GM18907 (cell line): Measurements from ENCODE around the gene BRD8.

Experiments
- ATAC-seq: cut with Tn5 transposase; IDR thresholded peaks from one replicate; pipeline ENCODE4 v1.9.1; 2021; ENCODE audit warnings: mild to moderate bottlenecking, moderate library complexity; ENCODE audit not compliant: unreplicated experiment

Gene BRD8

DNA sequence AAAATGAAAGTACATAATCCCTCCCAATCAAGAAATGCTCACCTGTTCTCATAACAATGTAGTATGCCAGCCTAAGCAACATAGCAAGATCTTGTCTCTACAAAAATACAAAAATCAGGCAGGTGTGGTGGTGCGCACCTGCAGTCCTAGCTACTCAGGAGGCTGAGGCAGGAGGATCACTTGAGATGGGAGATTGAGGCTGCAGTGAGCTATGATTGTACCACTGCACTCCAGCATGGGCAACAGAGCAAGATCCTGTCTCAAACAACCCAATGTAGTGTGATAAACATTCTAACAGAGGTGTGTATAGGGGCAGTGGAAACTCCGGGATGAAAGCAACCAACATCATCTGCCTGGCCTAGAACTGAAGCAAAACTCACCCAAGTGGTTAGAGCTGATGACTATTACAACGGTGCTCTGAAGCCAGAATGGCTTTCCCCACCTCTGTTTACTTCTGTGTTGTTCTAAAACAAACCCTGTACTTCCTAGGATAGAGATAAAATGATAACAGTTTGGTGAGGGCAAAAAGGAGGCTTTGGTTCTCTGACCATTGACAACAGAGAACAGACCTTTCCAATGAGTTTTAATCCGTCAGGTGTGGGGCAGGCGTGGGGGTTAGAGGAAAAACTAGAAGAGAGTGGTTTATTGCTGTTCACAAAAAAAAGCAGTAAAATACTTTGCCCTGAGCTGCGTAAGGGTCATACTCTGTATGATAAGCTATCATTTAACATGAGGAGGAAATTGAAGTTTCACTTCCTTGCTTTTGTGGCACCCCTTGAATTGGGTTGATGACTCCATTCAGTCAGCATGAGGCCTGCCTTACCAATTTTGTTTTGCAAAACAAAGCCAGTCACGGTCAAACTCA lies 75.7 kb downstream of the BRD8 start:
- peak; percentile 55 for ATAC-seq

DNA sequence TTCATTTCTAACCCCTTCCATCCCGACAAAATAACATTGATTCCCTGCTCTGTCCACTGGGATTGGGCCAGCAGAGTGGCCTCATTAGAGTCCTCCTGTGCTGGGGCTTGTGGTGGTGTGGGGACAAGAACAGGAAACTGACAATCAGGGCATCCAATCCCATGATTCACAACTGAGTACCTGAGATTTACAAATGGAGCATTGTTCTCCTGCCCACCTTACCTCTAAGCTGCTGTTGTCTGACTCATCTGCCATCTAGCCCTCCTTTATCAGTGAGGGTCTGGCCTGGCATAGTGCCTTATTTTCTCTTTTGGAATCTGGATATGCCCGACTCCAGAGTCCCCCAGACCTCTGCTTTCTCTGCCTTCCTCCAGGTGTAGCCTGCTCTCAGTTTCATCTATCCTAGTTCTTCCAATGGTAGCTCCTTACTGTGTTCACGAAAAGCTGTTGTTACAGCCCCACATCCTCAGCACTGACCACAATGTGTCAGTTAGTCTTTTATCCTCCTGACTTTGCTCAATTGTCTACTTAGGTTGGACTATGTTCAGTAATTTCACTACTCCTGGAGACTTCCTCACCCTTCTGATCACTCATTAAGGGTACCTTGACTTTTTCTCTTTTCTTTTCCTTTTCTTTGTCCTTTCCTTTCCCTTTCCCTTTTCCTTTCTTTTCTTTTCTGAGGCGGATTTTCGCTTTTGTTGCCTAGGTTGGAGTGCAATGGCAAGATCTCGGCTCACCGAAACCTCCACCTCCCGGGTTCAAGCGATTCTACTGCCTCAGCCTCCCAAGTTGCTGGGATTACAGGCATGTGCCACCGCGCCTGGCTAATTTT lies 81.2 kb downstream of the BRD8 start:
- no peak for ATAC-seq

DNA sequence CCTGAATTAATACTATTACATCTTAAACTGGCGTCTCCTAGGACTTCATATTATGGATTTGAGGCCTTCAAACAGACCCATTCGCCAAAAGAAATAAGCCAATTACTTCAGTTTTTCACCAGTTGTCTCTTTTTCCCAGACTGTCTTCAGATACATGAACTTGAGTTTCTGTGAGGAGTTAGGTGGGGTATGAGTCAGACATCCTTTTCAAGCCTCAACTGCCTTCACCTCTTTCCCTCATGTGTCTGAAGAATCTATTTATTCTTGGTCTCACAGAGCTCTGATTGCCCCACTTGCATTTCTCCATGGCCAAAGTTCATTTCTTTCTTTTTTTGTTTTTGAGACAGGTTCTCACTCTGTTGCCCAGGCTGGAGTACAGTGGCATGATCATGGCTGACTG lies 82.1 kb downstream of the BRD8 start:
- no peak for ATAC-seq

DNA sequence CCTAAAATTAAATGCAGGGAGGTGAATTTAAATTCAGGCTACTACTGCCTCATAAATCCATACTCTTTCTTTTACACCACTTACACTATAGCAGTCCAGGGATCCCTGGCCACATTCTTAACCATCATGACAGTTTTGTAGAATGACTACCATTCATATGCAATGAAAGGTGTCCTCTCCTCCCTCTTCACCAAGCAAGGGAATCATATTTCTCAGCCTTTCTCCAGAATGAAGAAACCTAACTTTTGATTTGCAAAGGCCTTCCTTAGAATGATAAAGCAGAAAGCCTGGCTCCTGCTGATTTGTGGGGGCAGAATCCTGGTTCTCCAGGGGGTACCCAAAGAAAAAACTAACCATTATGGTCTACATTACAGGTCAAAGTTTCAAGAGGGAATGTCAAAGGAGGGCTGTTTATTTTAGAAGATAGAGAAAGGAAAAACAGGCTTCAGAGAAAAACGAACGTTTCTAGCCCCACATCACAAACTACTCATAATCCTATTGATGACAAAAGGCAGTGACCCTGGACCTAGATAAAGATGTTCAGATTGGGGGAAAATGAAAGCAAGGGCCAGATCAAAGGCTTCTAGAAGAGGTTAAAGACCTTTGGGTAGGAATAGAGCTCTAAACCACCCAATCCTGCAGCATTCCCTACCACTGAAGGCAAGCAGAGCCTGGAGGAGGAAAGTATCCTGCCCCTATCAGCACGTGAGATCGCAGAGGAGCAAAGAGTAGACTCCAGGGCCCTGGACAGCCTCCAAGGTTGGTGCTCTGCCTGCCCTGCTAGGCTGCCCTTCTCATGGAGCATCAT lies 83.1 kb downstream of the BRD8 start:
- no peak for ATAC-seq

DNA sequence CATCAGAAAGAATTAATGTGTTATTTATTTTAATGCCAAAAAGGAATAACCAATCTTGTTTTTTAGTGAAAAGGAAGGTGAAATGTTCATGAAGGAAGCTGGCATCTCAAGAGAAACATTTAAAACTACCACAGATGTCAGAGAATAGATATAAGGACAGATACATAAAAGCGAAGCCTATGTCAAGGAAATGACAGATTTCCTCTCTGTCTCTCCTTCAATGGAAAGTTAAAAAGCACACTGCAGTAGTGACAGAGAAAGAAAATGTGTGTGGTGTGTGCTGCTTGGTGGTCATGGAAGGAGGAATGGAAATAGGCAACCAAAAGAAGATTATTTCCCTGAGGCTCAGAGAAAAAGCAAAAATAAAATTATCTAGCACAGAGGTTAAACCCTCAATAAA lies 85.4 kb downstream of the BRD8 start:
- no peak for ATAC-seq

DNA sequence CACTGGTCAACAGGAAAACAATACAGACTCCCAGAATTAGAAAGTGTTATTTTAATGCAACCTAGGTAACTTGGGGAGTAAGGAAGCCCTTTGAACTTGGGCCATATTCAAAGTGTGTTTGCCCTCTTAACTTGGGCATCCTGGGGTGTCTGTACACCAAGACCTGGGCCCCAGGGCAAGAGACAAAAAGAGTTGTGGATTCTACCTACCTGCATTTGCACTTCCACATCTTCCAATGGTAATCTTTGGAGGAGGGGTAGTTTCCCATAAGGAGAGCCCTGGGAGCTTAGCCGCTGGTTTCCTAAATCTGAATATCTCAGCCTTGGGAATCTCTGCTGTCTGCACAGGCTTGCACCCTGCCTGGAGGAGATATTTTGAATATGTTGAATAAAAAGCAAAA lies 86.1 kb downstream of the BRD8 start:
- no peak for ATAC-seq

DNA sequence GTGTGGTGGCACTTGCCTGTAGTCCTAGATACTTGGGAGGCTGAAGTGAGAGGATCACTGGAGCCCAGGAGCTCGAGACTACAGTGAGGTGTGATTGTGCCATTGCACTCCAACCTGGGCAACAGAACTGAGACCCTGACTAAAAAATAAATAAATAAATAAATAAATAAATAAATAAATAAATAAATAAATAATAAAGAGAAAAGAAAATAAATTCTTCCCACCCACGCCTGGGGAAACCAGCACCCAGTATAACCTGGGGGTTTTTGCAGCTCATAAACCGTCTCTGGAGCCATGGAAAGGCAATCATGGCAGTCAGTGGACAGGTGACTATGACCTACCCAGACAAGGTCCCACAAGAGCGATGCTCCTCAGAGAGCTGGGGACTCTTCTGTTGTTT lies 86.7 kb downstream of the BRD8 start:
- ATAC-seq: no peak
